H7 (cell line): ENCODE measurements around the gene RPS28. TPM values are rescaled to one million over a fixed set of nuclear protein-coding genes. Genes with fewer than 3 reads are reported as not detected.
"Not testable (repeated sequence)": the region's sequence is repeated elsewhere in the genome, so short reads cannot be mapped to it uniquely, and the experiment has no call there.

ENCODE experiments used
- DNase-seq: peaks from one replicate; pipeline ENCODE4 v3.0.0; 2012
- H3K27me3 ChIP-seq: 2 replicates; pipeline ENCODE4 v1.6.0; 2011; ENCODE audit warnings: mild to moderate bottlenecking, low read length; ENCODE audit not compliant: control insufficient read depth, insufficient read depth
- H3K36me3 ChIP-seq: replicated peaks from 2 replicates; pipeline ENCODE4 v1.5.1; 2011; ENCODE audit warnings: low read length; ENCODE audit not compliant: control insufficient read depth, insufficient read depth
- H3K4me3 ChIP-seq: 2 replicates; pipeline ENCODE4 v1.5.1; 2011; ENCODE audit warnings: low read depth, mild to moderate bottlenecking, control low read depth, low read length, moderate library complexity; ENCODE audit not compliant: insufficient read depth
- total RNA-seq: library from RNA; depleted of rRNA; stranded (reverse); fragments of >200 nt; shearing (Covaris generic); gene quantifications from 2 replicates; pipeline ENCODE4 v1.2.3, GENCODE V29; 2014; rRNA removed

Gene RPS28
- 512 and 545 TPM in 2 replicates for total RNA-seq

- peak; percentile 97 for DNase-seq
- peak within 1 kb of the TSS; percentile 97 for H3K4me3 ChIP-seq
- H3K36me3 ChIP-seq: peaks cover 14% of the 10 kb centered on the region
- no peaks in the 10 kb centered on the region for H3K27me3 ChIP-seq
These were observed at the start of gene RPS28, which contains the start of gene NDUFA7 for GRCh38 chr19:8321067-8321985. RPS28 (plus strand) TSS chr19:8321496; CDS start chr19:8321531, 35 bp downstream. NDUFA7 (minus strand) TSS chr19:8321375; CDS start chr19:8321358, 17 bp downstream.

- not testable (repeated sequence) for H3K27me3 ChIP-seq, H3K4me3 ChIP-seq, H3K36me3 ChIP-seq
These were observed 44.8 kb upstream of the RPS28 start for GRCh38 chr19:8276508-8276907.

GRCh38 chr19:8291337-8291736, 30.0 kb upstream of the RPS28 start:
- not testable (repeated sequence) for H3K27me3 ChIP-seq, H3K4me3 ChIP-seq, DNase-seq, H3K36me3 ChIP-seq

More at GRCh38 chr19:8276508-8276907, 44.8 kb upstream of the RPS28 start:
- DNase-seq: not testable (repeated sequence)

GRCh38 chr19:8302357-8302691, 19.0 kb upstream of the RPS28 start:
- Histone ChIP-seq H3K4me3 (no peak overlapping the region), H3K36me3 (peaks cover 4% of the 10 kb centered on the region; the same call in 1 of the 2 replicates), H3K27me3 (no peaks in the 10 kb centered on the region)
- no peak for DNase-seq

- Histone ChIP-seq H3K36me3 (peaks cover 4% of the 10 kb centered on the region; the same call in 1 of the 2 replicates), H3K4me3 (no peak overlapping the region), H3K27me3 (no peaks in the 10 kb centered on the region)
- no peak for DNase-seq
These were observed 18.6 kb upstream of the RPS28 start for GRCh38 chr19:8302734-8303133.

- DNase-seq: peak; percentile 98
- no peaks in the 10 kb centered on the region for H3K27me3 ChIP-seq
- H3K4me3 ChIP-seq: no peak overlapping the region
- H3K36me3 ChIP-seq: peaks cover 7% of the 10 kb centered on the region
These were observed 16.3 kb upstream of the RPS28 start for GRCh38 chr19:8304841-8305621.

GRCh38 chr19:8305798-8306197, 15.5 kb upstream of the RPS28 start:
- H3K36me3 ChIP-seq: peaks cover 9% of the 10 kb centered on the region
- peak; percentile 44 for DNase-seq
- no peaks in the 10 kb centered on the region for H3K27me3 ChIP-seq
- H3K4me3 ChIP-seq: no peak overlapping the region

- Histone ChIP-seq H3K36me3 (peaks cover 11% of the 10 kb centered on the region), H3K27me3 (no peaks in the 10 kb centered on the region), H3K4me3 (no peak overlapping the region)
- peak; percentile 42 for DNase-seq
These were observed 14.9 kb upstream of the RPS28 start for GRCh38 chr19:8306235-8307054.

- Histone ChIP-seq H3K4me3 (peak overlapping the region; percentile 81), H3K27me3 (no peaks in the 10 kb centered on the region), H3K36me3 (peaks cover 15% of the 10 kb centered on the region)
- DNase-seq: peak; percentile 78
These were observed 13.8 kb upstream of the RPS28 start for GRCh38 chr19:8307400-8307964.

GRCh38 chr19:8307965-8308866, 13.1 kb upstream of the RPS28 start, which contains the start of gene CD320:
CD320 (minus strand) TSS chr19:8308358; CDS start chr19:8308290, 68 bp downstream.
- H3K4me3 ChIP-seq: peak within 1 kb of the TSS; percentile 81
- no peaks in the 10 kb centered on the region for H3K27me3 ChIP-seq
- DNase-seq: peak; percentile 98
- H3K36me3 ChIP-seq: peaks cover 16% of the 10 kb centered on the region

- H3K36me3 ChIP-seq: peaks cover 18% of the 10 kb centered on the region
- H3K4me3 ChIP-seq: peak overlapping the region; percentile 81
- no peaks in the 10 kb centered on the region for H3K27me3 ChIP-seq
- DNase-seq: no peak
These were observed 12.4 kb upstream of the RPS28 start for GRCh38 chr19:8308891-8309291.

- Histone ChIP-seq H3K27me3 (no peaks in the 10 kb centered on the region), H3K4me3 (no peak overlapping the region), H3K36me3 (peaks cover 25% of the 10 kb centered on the region)
- no peak for DNase-seq
These were observed 10.8 kb upstream of the RPS28 start for GRCh38 chr19:8310342-8311055.
